Esophagus squamous epithelium (tissue), 4 donors: ENCODE results near the gene TXNDC11.

ENCODE experiments used
- POLR2A ChIP-seq, 4 donors: fragments of 450-650 bp; IDR thresholded peaks; one replicate each; pipeline ENCODE4 v1.6.1; 2017; ENCODE audit warnings: antibody characterized with exemption in 4 of 4, mild to moderate bottlenecking in 4 of 4, moderate library complexity in 3 of 4
- TF ChIP-seq, protein P1 (sequence below), 6 experiments: fragments of 450-650 bp in 4 of 6; fragments of 200-600 bp in 2 of 6; sonication (generic) in 2 of 6; IDR thresholded peaks; one replicate each; pipeline ENCODE4 v1.5.1; 2016 to 2019; ENCODE audit warnings: antibody characterized with exemption in 6 of 6, mild to moderate bottlenecking in 4 of 6, moderate library complexity in 4 of 6

DNA sequence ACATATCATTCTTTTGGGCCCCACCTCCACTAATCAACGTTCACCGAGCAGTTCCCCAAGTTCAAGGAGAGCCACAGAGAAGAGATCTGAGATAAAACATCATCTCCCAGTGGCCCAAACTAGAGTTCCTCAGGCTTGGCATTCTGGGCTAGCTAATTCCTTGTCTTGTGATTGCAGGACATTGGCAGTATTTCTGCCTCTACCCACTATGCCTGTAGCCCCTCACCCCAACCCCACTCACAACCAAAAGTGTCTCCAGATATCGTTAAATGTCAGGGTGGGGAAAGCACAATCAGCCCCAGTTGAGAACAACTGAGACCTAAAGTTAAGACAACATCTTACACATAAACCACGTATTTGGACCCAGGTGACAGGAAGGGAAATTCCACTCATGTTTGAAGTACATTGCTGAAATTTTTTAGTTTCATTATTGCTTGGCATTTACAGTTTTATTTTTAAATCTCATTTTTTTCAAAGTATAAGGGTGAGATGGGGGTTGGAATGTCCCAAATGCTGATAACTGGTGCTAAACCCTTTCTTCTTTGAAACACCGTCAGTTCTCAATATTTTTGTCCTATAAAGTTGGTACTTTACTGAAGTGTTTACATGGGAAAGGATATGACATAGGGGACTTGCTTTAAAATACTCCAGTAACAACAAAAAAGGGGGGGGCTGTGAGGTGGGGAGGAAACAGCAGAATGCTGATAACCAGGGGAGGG lies 40.8 kb upstream of the TXNDC11 start:
- TF ChIP-seq, protein P1, sequence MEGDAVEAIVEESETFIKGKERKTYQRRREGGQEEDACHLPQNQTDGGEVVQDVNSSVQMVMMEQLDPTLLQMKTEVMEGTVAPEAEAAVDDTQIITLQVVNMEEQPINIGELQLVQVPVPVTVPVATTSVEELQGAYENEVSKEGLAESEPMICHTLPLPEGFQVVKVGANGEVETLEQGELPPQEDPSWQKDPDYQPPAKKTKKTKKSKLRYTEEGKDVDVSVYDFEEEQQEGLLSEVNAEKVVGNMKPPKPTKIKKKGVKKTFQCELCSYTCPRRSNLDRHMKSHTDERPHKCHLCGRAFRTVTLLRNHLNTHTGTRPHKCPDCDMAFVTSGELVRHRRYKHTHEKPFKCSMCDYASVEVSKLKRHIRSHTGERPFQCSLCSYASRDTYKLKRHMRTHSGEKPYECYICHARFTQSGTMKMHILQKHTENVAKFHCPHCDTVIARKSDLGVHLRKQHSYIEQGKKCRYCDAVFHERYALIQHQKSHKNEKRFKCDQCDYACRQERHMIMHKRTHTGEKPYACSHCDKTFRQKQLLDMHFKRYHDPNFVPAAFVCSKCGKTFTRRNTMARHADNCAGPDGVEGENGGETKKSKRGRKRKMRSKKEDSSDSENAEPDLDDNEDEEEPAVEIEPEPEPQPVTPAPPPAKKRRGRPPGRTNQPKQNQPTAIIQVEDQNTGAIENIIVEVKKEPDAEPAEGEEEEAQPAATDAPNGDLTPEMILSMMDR (IDR thresholded peaks at IDR 0.05), result no peak
- TF ChIP-seq POLR2A (IDR thresholded peaks at IDR 0.05), result no peak
